NCI-H2081 (cell line): Measurements from ENCODE around the gene FCHSD2.

ENCODE experiments used
- DNase-seq, 2 experiments: peaks; one replicate each; lab custom pipeline; 2025; lab: John Stamatoyannopoulos, UW

Gene FCHSD2

GRCh38 chr11:72970557-72971118 is 171.5 kb downstream of the FCHSD2 start:
- no peak for DNase-seq

- no peak for DNase-seq
Observed at GRCh38 chr11:72969894-72970335, 172.2 kb downstream of the FCHSD2 start.

GRCh38 chr11:72968390-72968789 is 173.7 kb downstream of the FCHSD2 start:
- DNase-seq, result no peak

GRCh38 chr11:72965672-72966071 is 176.4 kb downstream of the FCHSD2 start:
- no peak for DNase-seq

- no peak for DNase-seq
Observed at GRCh38 chr11:72962717-72963116, 179.4 kb downstream of the FCHSD2 start.

GRCh38 chr11:72962084-72962483 is 180.0 kb downstream of the FCHSD2 start:
- no peak for DNase-seq

- DNase-seq, result no peak
Observed at GRCh38 chr11:72959998-72960731, 182.0 kb downstream of the FCHSD2 start.

GRCh38 chr11:72958791-72959190 is 183.3 kb downstream of the FCHSD2 start:
- no peak for DNase-seq

- no peak for DNase-seq
Observed at GRCh38 chr11:72955466-72955865, 186.7 kb downstream of the FCHSD2 start.

- no peak for DNase-seq
Observed at GRCh38 chr11:72954860-72955259, 187.3 kb downstream of the FCHSD2 start.

GRCh38 chr11:72953637-72954036 is 188.5 kb downstream of the FCHSD2 start:
- no peak for DNase-seq

- DNase-seq, result no peak
Observed at GRCh38 chr11:72951888-72952287, 190.2 kb downstream of the FCHSD2 start.

- no peak for DNase-seq
Observed at GRCh38 chr11:72951193-72951592, 190.9 kb downstream of the FCHSD2 start.

- no peak for DNase-seq
Observed at GRCh38 chr11:72950685-72951084, 191.4 kb downstream of the FCHSD2 start.

GRCh38 chr11:72947229-72947628 is 194.9 kb downstream of the FCHSD2 start:
- DNase-seq, result no peak

GRCh38 chr11:72943664-72944063 is 198.5 kb downstream of the FCHSD2 start:
- DNase-seq, result no peak

GRCh38 chr11:72940417-72940816 is 201.7 kb downstream of the FCHSD2 start:
- no peak for DNase-seq

- no peak for DNase-seq
Observed at GRCh38 chr11:72939031-72939430, 203.1 kb downstream of the FCHSD2 start.

- DNase-seq, result no peak
Observed at GRCh38 chr11:72937439-72937838, 204.7 kb downstream of the FCHSD2 start.

- no peak for DNase-seq
Observed at GRCh38 chr11:72935700-72936099, 206.4 kb downstream of the FCHSD2 start.

GRCh38 chr11:72932132-72932570 is 210.0 kb downstream of the FCHSD2 start:
- no peak for DNase-seq

- peak in 1 of 2 experiments; percentile 45 for DNase-seq
Observed at GRCh38 chr11:72930008-72930407, 212.1 kb downstream of the FCHSD2 start.

- no peak for DNase-seq
Observed at GRCh38 chr11:72929256-72929655, 212.9 kb downstream of the FCHSD2 start.

- DNase-seq, result no peak
Observed at GRCh38 chr11:72927380-72927779, 214.7 kb downstream of the FCHSD2 start.
